CD4-positive, alpha-beta T cell treated with Interleukin-21 for 1 hour (primary cell): Measurements from ENCODE around the gene GIT1.

Source experiments
- DNase-seq: peaks from one replicate; pipeline ENCODE4 v3.0.0-alpha.2; 2020

Gene GIT1

GRCh38 chr17:29592850-29593551 lies 3.6 kb upstream of the GIT1 start, which contains the start of gene ANKRD13B:
ANKRD13B (plus strand) TSS chr17:29593132; CDS start chr17:29593622, 490 bp downstream.
- peak; percentile 37 for DNase-seq

- peak; percentile 78 for DNase-seq
These were observed 2.5 kb upstream of the GIT1 start for GRCh38 chr17:29591737-29592608.

- DNase-seq, result peak; percentile 30
These were observed 1.8 kb upstream of the GIT1 start for GRCh38 chr17:29591146-29591736.

GRCh38 chr17:29590411-29591145 lies 1.1 kb upstream of the GIT1 start:
- peak; percentile 22 for DNase-seq

- DNase-seq, result peak; percentile 53
These were observed 661 bp downstream of the GIT1 start for GRCh38 chr17:29588562-29589411.

GRCh38 chr17:29588017-29588561 lies 1.4 kb downstream of the GIT1 start:
- no peak for DNase-seq

GRCh38 chr17:29587591-29587990 lies 1.9 kb downstream of the GIT1 start:
- no peak for DNase-seq

- DNase-seq, result no peak
These were observed 2.6 kb downstream of the GIT1 start for GRCh38 chr17:29586676-29587469.

- DNase-seq, result peak; percentile 52
These were observed 4.2 kb downstream of the GIT1 start for GRCh38 chr17:29585080-29585751.

- DNase-seq, result no peak
These were observed 4.9 kb downstream of the GIT1 start for GRCh38 chr17:29584452-29585079.

- DNase-seq, result no peak
These were observed 5.9 kb downstream of the GIT1 start for GRCh38 chr17:29583324-29584248.

- DNase-seq, result no peak
These were observed 6.7 kb downstream of the GIT1 start for GRCh38 chr17:29582772-29583171.

- DNase-seq, result no peak
These were observed 7.1 kb downstream of the GIT1 start for GRCh38 chr17:29582254-29582765.

GRCh38 chr17:29581583-29582253 lies 7.7 kb downstream of the GIT1 start:
- DNase-seq, result no peak

GRCh38 chr17:29579866-29580771 lies 9.3 kb downstream of the GIT1 start:
- DNase-seq, result peak; percentile 92
